Calu3 (cell line): Measurements from ENCODE around the gene SHC2. TPM values are rescaled to one million over a fixed set of nuclear protein-coding genes. Genes with fewer than 3 reads are reported as not detected.

Source experiments
- BruUV-seq: library from RNA; stranded (reverse); fragments of 400-500 nt; replicated peaks from 2 replicates; lab custom pipeline; 2021; lab: Mats Ljungman, UMichigan
- CTCF ChIA-PET: fragments of 300-600 bp; sonication (Branson Sonifier 250); formaldehyde crosslinking; loops from one replicate; lab custom pipeline; 2022; ENCODE audit warnings: antibody characterized with exemption; lab: Charles Lee
- DNase-seq: peaks from one replicate; pipeline ENCODE4 v3.0.0; 2022
- H3K27ac Mint-ChIP-seq: one replicate; pipeline ENCODE4 v1.8.0; 2022; ENCODE audit warnings: mixed read lengths; ENCODE audit not compliant: unreplicated experiment
- H3K27me3 Mint-ChIP-seq: one replicate; pipeline ENCODE4 v1.8.0; 2022; ENCODE audit warnings: mixed read lengths; ENCODE audit not compliant: unreplicated experiment
- H3K36me3 Mint-ChIP-seq: one replicate; pipeline ENCODE4 v1.8.0; 2022; ENCODE audit warnings: mild to moderate bottlenecking, moderate library complexity, mixed read lengths; ENCODE audit not compliant: insufficient read depth, unreplicated experiment
- H3K4me1 Mint-ChIP-seq: one replicate; pipeline ENCODE4 v1.8.0; 2022; ENCODE audit warnings: mild to moderate bottlenecking, low read depth, mixed read lengths; ENCODE audit not compliant: unreplicated experiment
- H3K4me3 Mint-ChIP-seq: one replicate; pipeline ENCODE4 v1.8.0; 2022; ENCODE audit warnings: mild to moderate bottlenecking, low read depth, moderate library complexity, mixed read lengths; ENCODE audit not compliant: unreplicated experiment
- H3K9me3 Mint-ChIP-seq: one replicate; pipeline ENCODE4 v1.8.0; 2022; ENCODE audit warnings: low read depth, mixed read lengths; ENCODE audit not compliant: unreplicated experiment
- CTCF ChIP-seq: fragments of 200-600 bp; IDR thresholded peaks from one replicate; pipeline ENCODE4 v1.8.0; 2022; ENCODE audit warnings: antibody characterized with exemption; ENCODE audit not compliant: unreplicated experiment
- intact Hi-C: fragments of 100-400 bp; cut with micrococcal nuclease; formaldehyde crosslinking; loops from one replicate; pipeline ENCODE4 v1.10.0; 2022; ENCODE audit not compliant: unreplicated experiment
- total RNA-seq: library from RNA; stranded (reverse); gene quantifications from 2 replicates; pipeline ENCODE4 v1.2.3, GENCODE V29; 2022

SHC2 gene
- total RNA-seq, 1 experiment from 2014 or later = 8.4 TPM

- CTCF ChIA-PET = no interaction called here
- Mint-ChIP-seq H3K27ac (no peak overlapping the region), H3K4me1 (no peaks in the 10 kb centered on the region), H3K9me3 (peaks cover 5% of the 10 kb centered on the region), H3K4me3 (no peak overlapping the region), H3K36me3 (peaks cover 6% of the 10 kb centered on the region), H3K27me3 (peaks cover 15% of the 10 kb centered on the region)
- no peak for DNase-seq
- no TSS peak for BruUV-seq
- intact Hi-C loops = no loop called here
- TF ChIP-seq CTCF = no peak
Measured at GRCh38 chr19:399370-399769, 61.5 kb downstream of the SHC2 start.

- Mint-ChIP-seq H3K4me3 (no peak overlapping the region), H3K36me3 (peaks cover 6% of the 10 kb centered on the region), H3K4me1 (no peaks in the 10 kb centered on the region), H3K27ac (no peak overlapping the region), H3K27me3 (peaks cover 15% of the 10 kb centered on the region), H3K9me3 (peaks cover 5% of the 10 kb centered on the region)
- no peak for DNase-seq
- CTCF ChIA-PET = no interaction called here
- BruUV-seq = no TSS peak
- TF ChIP-seq CTCF = no peak
- intact Hi-C loops = no loop called here
Measured at GRCh38 chr19:398719-399118, 62.1 kb downstream of the SHC2 start.

GRCh38 chr19:397941-398706, 62.7 kb downstream of the SHC2 start:
- CTCF ChIA-PET = no interaction called here
- DNase-seq = no peak
- H3K27ac Mint-ChIP-seq = no peak overlapping the region
- no TSS peak for BruUV-seq
- intact Hi-C loops = no loop called here
- peaks cover 7% of the 10 kb centered on the region for H3K9me3 Mint-ChIP-seq
- peaks cover 6% of the 10 kb centered on the region for H3K36me3 Mint-ChIP-seq
- no peak for TF ChIP-seq CTCF
- H3K4me3 Mint-ChIP-seq = no peak overlapping the region
- no peaks in the 10 kb centered on the region for H3K4me1 Mint-ChIP-seq
- H3K27me3 Mint-ChIP-seq = peaks cover 11% of the 10 kb centered on the region

- Mint-ChIP-seq H3K9me3 (peaks cover 9% of the 10 kb centered on the region), H3K4me1 (no peaks in the 10 kb centered on the region), H3K36me3 (peaks cover 6% of the 10 kb centered on the region), H3K27ac (no peak overlapping the region), H3K27me3 (peaks cover 3% of the 10 kb centered on the region), H3K4me3 (no peak overlapping the region)
- TF ChIP-seq CTCF = no peak
- CTCF ChIA-PET = no interaction called here
- DNase-seq = no peak
- intact Hi-C loops = no loop called here
- BruUV-seq = no TSS peak
Measured at GRCh38 chr19:397321-397720, 63.5 kb downstream of the SHC2 start.
